Measurements from ENCODE around the gene SYTL3. TPM values are rescaled to one million over a fixed set of nuclear protein-coding genes. Genes with fewer than 3 reads are reported as not detected.
A peak's percentile ranks its signal among the peaks of the same experiment; 100 is the strongest.

The SYTL3 gene
- total RNA-seq, 3 donors from 2014 or later (not counting 1 experiment from before 2014, with no cell fraction given), result 84.1 to 143 (median 89.0) TPM

DNA sequence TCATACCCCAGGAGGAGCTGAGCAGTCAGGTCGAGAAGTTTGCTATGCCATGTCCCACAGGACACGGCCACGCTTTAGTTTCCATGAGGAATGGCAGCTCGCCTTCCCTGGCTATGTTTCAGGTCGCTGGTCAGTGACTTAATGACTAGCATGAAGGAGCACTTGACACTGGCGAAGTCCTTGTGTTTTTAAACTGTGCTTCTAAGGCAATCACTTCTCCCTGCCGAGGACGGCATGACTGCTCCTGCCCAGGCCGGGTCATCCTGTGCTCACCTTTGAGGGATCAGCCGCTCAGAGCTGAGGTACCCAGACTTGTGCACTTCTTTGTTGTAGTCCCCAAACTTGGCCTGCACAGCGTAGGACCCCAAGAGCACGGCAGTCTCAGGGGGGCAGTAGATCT, 135.2 kb downstream of the SYTL3 start:
- Histone ChIP-seq H3K4me1 (ENCODE audit: control insufficient read depth, insufficient read depth, low read length) (peaks cover 13% of the 10 kb centered on the region), H3K9me3 (ENCODE audit: control insufficient read depth, insufficient read depth, low read length) (no peaks in the 10 kb centered on the region), H3K36me3 (ENCODE audit: control insufficient read depth, insufficient read depth, low read length) (peaks cover 77% of the 10 kb centered on the region), H3K27ac (ENCODE audit: low read length) (no peak overlapping the region), H3K4me3 (ENCODE audit: low read length) (no peak overlapping the region), H3K27me3 (ENCODE audit: control insufficient read depth, insufficient read depth, low read length) (no peaks in the 10 kb centered on the region)
- ATAC-seq (no peak), DNase-seq (no peak)
- Mint-ChIP-seq H3K4me3 (no peak overlapping the region), H3K4me1 (peaks cover 18 to 20% of the 10 kb centered on the region in 2 donors), H3K36me3 (peaks cover 20% of the 10 kb centered on the region), H3K9me3 (no peaks in the 10 kb centered on the region), H3K27me3 (ENCODE audit: low read depth in 2 of 2) (no peaks in the 10 kb centered on the region), H3K27ac (no peak overlapping the region)
- intact Hi-C loops (cut with micrococcal nuclease), result loop anchor here (5.0 kb wide), 2 partner anchors 37 to 83 kb away; no protein-coding TSS in a partner anchor
- WGBS (ENCODE audit: insufficient coverage), result 97% methylated on average over 12 of the region's 12 CpGs
- no peak for TF ChIP-seq CTCF (IDR thresholded peaks at IDR 0.05)

DNA sequence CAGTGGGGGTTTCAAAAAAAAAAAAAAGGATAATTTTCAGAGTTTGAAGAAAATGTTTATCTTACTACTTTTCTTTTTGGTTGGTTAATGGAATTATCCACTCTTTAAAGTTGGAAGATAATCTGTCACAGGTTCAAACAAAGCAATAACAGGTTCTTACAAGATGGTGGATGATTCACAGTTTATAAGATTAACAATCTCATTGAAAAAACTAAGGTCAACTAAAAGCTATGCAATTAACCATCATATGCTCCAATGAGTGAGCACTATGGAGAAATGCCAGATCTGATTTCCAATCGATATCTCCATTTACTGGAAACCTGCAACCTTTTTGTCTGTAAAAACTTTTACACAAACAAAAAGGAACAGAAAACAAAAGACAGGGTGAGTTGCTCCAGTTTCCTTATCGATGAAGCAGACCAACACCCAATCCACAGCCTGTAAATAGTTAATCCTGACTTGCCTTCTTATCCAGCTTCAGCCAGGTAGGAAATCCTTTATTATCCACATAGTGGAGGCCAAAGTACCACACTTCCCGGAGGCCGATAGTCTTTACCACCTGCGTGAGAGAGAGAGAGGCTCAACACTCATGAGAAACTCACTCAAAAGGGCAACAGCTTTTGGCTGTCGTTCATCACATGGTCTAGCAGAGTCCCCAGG, 136.9 kb downstream of the SYTL3 start:
- Mint-ChIP-seq H3K36me3 (peaks cover 20% of the 10 kb centered on the region), H3K9me3 (no peaks in the 10 kb centered on the region), H3K4me3 (no peak overlapping the region), H3K27ac (peak overlapping the region in 1 of 2 donors; percentile 66), H3K27me3 (ENCODE audit: low read depth in 2 of 2) (no peaks in the 10 kb centered on the region), H3K4me1 (peaks cover 15 to 26% of the 10 kb centered on the region in 2 donors)
- no peak for TF ChIP-seq CTCF (IDR thresholded peaks at IDR 0.05)
- Histone ChIP-seq H3K4me3 (ENCODE audit: low read length) (no peak overlapping the region), H3K27me3 (ENCODE audit: control insufficient read depth, insufficient read depth, low read length) (no peaks in the 10 kb centered on the region), H3K9me3 (ENCODE audit: control insufficient read depth, insufficient read depth, low read length) (no peaks in the 10 kb centered on the region), H3K36me3 (ENCODE audit: control insufficient read depth, insufficient read depth, low read length) (peaks cover 64% of the 10 kb centered on the region), H3K4me1 (ENCODE audit: control insufficient read depth, insufficient read depth, low read length) (peaks cover 17% of the 10 kb centered on the region), H3K27ac (ENCODE audit: low read length) (no peak overlapping the region)
- no peak for ATAC-seq
- WGBS (ENCODE audit: insufficient coverage), result 93% methylated on average over 6 of the region's 6 CpGs
- no peak for DNase-seq
- intact Hi-C loops (cut with micrococcal nuclease), result loop anchor here (5.0 kb wide), 2 partner anchors 36 to 84 kb away; no protein-coding TSS in a partner anchor

DNA sequence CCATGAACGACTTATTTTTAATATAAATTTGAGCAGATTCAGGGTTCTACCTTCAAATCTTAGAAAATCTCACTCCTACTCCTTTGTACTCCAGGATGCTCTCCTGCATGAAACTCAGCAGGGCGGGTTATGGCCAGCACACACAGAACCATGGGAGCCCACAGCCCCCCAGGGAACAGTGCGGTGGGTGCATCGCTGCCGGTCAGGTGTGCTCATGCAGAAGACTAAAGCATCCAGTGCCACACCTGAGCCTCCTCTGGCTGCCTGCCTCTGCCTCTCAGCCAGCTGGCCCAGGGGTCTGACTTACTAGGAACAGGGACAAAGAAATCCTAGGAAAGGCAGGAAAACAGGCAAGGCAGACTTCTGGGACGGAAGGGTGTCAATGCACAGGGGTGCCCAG, 137.5 kb downstream of the SYTL3 start:
- no peak overlapping the region for H3K27ac ChIP-seq (ENCODE audit: low read length)
- no peak for TF ChIP-seq CTCF (IDR thresholded peaks at IDR 0.05)
- Mint-ChIP-seq H3K9me3 (no peaks in the 10 kb centered on the region), H3K27me3 (ENCODE audit: low read depth in 2 of 2) (no peaks in the 10 kb centered on the region), H3K4me1 (peaks cover 15 to 26% of the 10 kb centered on the region in 2 donors), H3K36me3 (peaks cover 20% of the 10 kb centered on the region), H3K27ac (peak overlapping the region in 1 of 2 donors; percentile 66), H3K4me3 (peak overlapping the region; percentile 13)
- WGBS (ENCODE audit: insufficient coverage), result 93% methylated on average over 6 of the region's 6 CpGs
- H3K4me3 ChIP-seq (ENCODE audit: low read length), result no peak overlapping the region
- no peaks in the 10 kb centered on the region for H3K27me3 ChIP-seq (ENCODE audit: control insufficient read depth, insufficient read depth, low read length)
- no peaks in the 10 kb centered on the region for H3K9me3 ChIP-seq (ENCODE audit: control insufficient read depth, insufficient read depth, low read length)
- intact Hi-C loops (cut with micrococcal nuclease), result loop anchor here (5.0 kb wide), 2 partner anchors 35 to 85 kb away; no protein-coding TSS in a partner anchor
- H3K4me1 ChIP-seq (ENCODE audit: control insufficient read depth, insufficient read depth, low read length), result peaks cover 17% of the 10 kb centered on the region
- ATAC-seq (no peak), DNase-seq (no peak)
- peaks cover 58% of the 10 kb centered on the region for H3K36me3 ChIP-seq (ENCODE audit: control insufficient read depth, insufficient read depth, low read length)
